ENCODE results near the gene ATXN2. TPM values are rescaled to one million over a fixed set of nuclear protein-coding genes. Genes with fewer than 3 reads are reported as not detected.

ATXN2 gene
- total RNA-seq, 6 experiments from 2014 or later: 80.7 to 110 (median 91.9) TPM

- H3K9me3 Mint-ChIP-seq: no peaks in the 10 kb centered on the region
- H3K4me3 Mint-ChIP-seq: no peak overlapping the region
- no peak for TF ChIP-seq CTCF (IDR thresholded peaks at IDR 0.05)
- H3K27me3 Mint-ChIP-seq (ENCODE audit: insufficient read depth): peaks cover 3% of the 10 kb centered on the region
- H3K27ac Mint-ChIP-seq: peak overlapping the region; percentile 34
- H3K36me3 Mint-ChIP-seq (ENCODE audit: low read depth): peaks cover 18% of the 10 kb centered on the region
- peaks cover 19% of the 10 kb centered on the region for H3K4me1 Mint-ChIP-seq (ENCODE audit: low read depth)
- no peak for DNase-seq
These were observed 66.4 kb downstream of the ATXN2 start for GRCh38 chr12:111532751-111533150.

DNA sequence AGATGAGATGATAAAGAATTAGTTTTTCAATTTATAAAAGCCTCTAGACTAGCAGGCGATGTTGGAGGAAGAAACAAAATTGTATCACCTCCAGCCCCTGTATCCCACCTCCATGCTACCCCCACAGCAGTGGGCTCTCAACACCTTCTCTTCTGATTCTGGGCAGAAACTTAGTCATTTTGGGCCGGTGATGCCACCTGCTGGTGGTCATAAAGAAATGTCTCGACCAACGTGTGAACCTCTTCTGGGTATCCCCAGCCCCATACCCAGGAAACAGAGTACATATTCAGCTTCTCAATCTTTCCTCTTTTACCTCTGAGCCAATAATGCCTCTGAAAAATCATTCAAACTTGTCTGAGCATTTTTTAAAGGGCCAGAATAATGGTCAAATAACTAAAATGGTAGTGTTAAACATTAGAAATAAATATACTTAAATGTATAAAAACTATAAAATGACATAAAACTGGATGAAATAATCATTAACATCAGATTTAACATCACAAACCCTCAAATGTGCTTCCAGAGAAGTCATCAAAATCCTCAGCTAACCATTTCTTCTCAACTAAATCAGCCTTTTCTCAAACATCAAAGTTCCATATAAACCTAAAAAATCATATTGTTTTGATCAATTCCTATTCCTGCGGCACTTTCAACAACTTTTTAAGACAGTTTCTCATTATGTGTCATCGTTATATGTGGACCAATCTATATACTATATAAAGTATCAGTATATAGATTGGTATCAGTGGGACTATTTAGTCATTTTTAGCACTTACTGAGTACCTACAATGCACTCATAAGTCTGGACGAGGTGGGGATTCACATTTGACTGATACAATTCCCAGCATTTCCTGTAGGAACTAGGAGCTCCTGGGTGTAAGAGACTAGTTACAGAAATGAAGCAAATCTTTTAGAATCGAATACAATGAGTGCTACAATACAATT, 69.4 kb downstream of the ATXN2 start:
- H3K9me3 Mint-ChIP-seq: no peaks in the 10 kb centered on the region
- H3K27me3 Mint-ChIP-seq (ENCODE audit: insufficient read depth): no peaks in the 10 kb centered on the region; the same call in none of the 2 replicates
- no peak overlapping the region for H3K4me3 Mint-ChIP-seq
- TF ChIP-seq CTCF (IDR thresholded peaks at IDR 0.05): peak; percentile 85
- peaks cover 16% of the 10 kb centered on the region for H3K36me3 Mint-ChIP-seq (ENCODE audit: low read depth)
- H3K27ac Mint-ChIP-seq: peak overlapping the region; percentile 18
- DNase-seq: peak; percentile 36
- peaks cover 19% of the 10 kb centered on the region for H3K4me1 Mint-ChIP-seq (ENCODE audit: low read depth)

DNA sequence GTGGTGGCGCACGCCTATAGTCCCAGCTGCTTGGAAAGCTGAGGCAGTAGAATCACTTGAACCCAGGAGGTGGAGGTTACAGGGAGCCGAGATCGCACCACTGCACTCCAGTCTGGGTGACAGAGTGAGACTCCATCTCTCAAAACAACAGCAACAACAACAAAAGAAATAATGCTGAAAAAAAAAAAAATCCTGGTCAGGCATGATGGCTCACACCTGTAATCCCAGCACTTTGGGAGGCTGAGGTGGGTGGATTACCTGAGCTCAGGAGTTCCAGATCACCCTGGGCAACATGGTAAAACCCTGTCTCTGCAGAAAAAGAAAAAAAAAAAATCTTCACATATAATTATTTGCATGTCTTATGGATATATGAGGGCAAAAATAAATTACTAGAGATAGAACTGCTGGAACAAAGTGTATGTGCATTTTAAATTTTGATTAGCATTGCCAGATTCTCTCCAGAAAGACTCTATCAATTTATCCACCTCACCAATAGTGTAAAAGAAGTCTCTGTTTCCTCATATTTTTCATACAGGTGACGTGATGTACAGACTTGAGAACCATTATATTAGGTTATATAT, 75.4 kb downstream of the ATXN2 start:
- Mint-ChIP-seq H3K27ac (no peak overlapping the region), H3K27me3 (ENCODE audit: insufficient read depth) (no peaks in the 10 kb centered on the region; the same call in none of the 2 replicates), H3K4me1 (ENCODE audit: low read depth) (no peaks in the 10 kb centered on the region), H3K36me3 (ENCODE audit: low read depth) (peaks cover 3% of the 10 kb centered on the region; the same call in 1 of the 2 replicates), H3K4me3 (no peak overlapping the region), H3K9me3 (no peaks in the 10 kb centered on the region)
- no peak for DNase-seq
- TF ChIP-seq CTCF (IDR thresholded peaks at IDR 0.05): no peak

DNA sequence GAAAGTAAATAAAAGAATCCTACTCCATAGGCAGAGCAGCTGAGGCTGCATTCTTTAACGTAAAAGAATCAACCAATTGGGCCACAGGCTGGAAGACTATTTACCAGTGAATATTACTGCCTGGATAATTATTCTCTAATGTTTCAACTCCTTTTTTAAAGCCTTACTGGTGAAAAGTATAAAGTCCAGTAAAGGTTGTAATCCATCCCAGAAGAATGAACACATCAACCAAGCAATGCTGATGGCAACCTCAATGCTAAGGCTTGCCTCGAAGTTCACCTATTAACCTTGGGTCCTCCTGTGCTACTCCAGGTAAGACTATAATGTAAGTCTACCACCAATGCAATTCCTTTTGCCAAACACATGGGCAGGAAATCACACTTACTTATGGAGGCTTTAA, 77.3 kb downstream of the ATXN2 start:
- Mint-ChIP-seq H3K4me3 (no peak overlapping the region), H3K9me3 (no peaks in the 10 kb centered on the region), H3K27me3 (ENCODE audit: insufficient read depth) (no peaks in the 10 kb centered on the region; the same call in none of the 2 replicates), H3K36me3 (ENCODE audit: low read depth) (peaks cover 3% of the 10 kb centered on the region; the same call in 1 of the 2 replicates), H3K27ac (no peak overlapping the region), H3K4me1 (ENCODE audit: low read depth) (no peaks in the 10 kb centered on the region)
- DNase-seq: no peak
- no peak for TF ChIP-seq CTCF (IDR thresholded peaks at IDR 0.05)

- Mint-ChIP-seq H3K27me3 (ENCODE audit: insufficient read depth) (no peaks in the 10 kb centered on the region; the same call in none of the 2 replicates), H3K4me3 (no peak overlapping the region), H3K9me3 (no peaks in the 10 kb centered on the region), H3K4me1 (ENCODE audit: low read depth) (no peaks in the 10 kb centered on the region), H3K36me3 (ENCODE audit: low read depth) (peaks cover 9% of the 10 kb centered on the region), H3K27ac (no peak overlapping the region)
- no peak for TF ChIP-seq CTCF (IDR thresholded peaks at IDR 0.05)
- no peak for DNase-seq
These were observed 79.2 kb downstream of the ATXN2 start for GRCh38 chr12:111519937-111520336.

All from HFFc6 (cell line).